ENCODE results near the gene PSG5. TPM values are rescaled to one million over a fixed set of nuclear protein-coding genes. Genes with fewer than 3 reads are reported as not detected.
"Not testable (repeated sequence)": the region's sequence is repeated elsewhere in the genome, so short reads cannot be mapped to it uniquely, and the experiment has no call there.

PSG5 gene
- total RNA-seq, 1 experiment from 2014 or later: not detected

GRCh38 chr19:43127336-43127735 is 59.0 kb downstream of the PSG5 start:
- H3K4me1 Mint-ChIP-seq (ENCODE audit: insufficient read depth, unreplicated experiment): peaks cover 32% of the 10 kb centered on the region
- POLR2A ChIA-PET; H3K36me3 Mint-ChIP-seq (ENCODE audit: insufficient read depth, unreplicated experiment); BruUV-seq (replicated peaks); H3K4me3 Mint-ChIP-seq (ENCODE audit: unreplicated experiment); CTCF ChIA-PET; intact Hi-C loops (cut with micrococcal nuclease); H3K9me3 Mint-ChIP-seq (ENCODE audit: unreplicated experiment); H3K27me3 Mint-ChIP-seq (ENCODE audit: insufficient read depth, unreplicated experiment): not testable (repeated sequence)
- peak; percentile 55 for DNase-seq (ENCODE audit: unreplicated experiment)
- peak overlapping the region; percentile 54 for H3K27ac Mint-ChIP-seq (ENCODE audit: low read depth, unreplicated experiment)

DNA sequence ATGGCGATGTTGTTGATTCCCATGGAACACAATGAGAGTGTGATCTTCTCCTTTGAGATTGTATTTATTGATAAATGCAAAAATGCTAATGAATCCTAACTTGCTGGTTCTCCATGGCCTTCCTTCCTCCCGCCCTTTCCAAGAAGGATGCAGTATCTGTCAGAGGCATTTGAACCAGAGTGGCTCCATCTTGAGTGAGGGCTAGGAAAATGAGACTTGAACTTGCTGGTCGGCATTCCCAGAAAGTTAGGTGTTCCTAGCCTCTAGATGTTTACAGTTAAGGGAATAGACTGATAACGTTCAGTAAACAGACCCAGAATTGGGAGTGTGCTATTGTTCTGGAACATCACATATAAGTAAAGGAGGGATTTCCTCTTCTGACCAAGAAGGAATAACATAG is 59.6 kb downstream of the PSG5 start:
- POLR2A ChIA-PET: interaction anchor here (0.6 kb wide), 1 partner anchor 637 kb away, joined by 3 read pairs; no protein-coding TSS in a partner anchor
- intact Hi-C loops (cut with micrococcal nuclease): no loop called here
- no TSS peak for BruUV-seq (replicated peaks)
- CTCF ChIA-PET: no interaction called here
- TF ChIP-seq, protein P1, sequence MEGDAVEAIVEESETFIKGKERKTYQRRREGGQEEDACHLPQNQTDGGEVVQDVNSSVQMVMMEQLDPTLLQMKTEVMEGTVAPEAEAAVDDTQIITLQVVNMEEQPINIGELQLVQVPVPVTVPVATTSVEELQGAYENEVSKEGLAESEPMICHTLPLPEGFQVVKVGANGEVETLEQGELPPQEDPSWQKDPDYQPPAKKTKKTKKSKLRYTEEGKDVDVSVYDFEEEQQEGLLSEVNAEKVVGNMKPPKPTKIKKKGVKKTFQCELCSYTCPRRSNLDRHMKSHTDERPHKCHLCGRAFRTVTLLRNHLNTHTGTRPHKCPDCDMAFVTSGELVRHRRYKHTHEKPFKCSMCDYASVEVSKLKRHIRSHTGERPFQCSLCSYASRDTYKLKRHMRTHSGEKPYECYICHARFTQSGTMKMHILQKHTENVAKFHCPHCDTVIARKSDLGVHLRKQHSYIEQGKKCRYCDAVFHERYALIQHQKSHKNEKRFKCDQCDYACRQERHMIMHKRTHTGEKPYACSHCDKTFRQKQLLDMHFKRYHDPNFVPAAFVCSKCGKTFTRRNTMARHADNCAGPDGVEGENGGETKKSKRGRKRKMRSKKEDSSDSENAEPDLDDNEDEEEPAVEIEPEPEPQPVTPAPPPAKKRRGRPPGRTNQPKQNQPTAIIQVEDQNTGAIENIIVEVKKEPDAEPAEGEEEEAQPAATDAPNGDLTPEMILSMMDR (IDR thresholded peaks at IDR 0.05; ENCODE audit: unreplicated experiment): no peak
- no peak overlapping the region for H3K4me3 Mint-ChIP-seq (ENCODE audit: unreplicated experiment)
- H3K4me1 Mint-ChIP-seq (ENCODE audit: insufficient read depth, unreplicated experiment): peaks cover 31% of the 10 kb centered on the region
- H3K27ac Mint-ChIP-seq (ENCODE audit: low read depth, unreplicated experiment): peak overlapping the region; percentile 54
- no peaks in the 10 kb centered on the region for H3K36me3 Mint-ChIP-seq (ENCODE audit: insufficient read depth, unreplicated experiment)
- no peak for DNase-seq (ENCODE audit: unreplicated experiment)
- no peaks in the 10 kb centered on the region for H3K27me3 Mint-ChIP-seq (ENCODE audit: insufficient read depth, unreplicated experiment)
- no peaks in the 10 kb centered on the region for H3K9me3 Mint-ChIP-seq (ENCODE audit: unreplicated experiment)

- DNase-seq (ENCODE audit: unreplicated experiment): peak; percentile 22
- Mint-ChIP-seq H3K27ac (ENCODE audit: low read depth, unreplicated experiment) (no peak overlapping the region), H3K4me1 (ENCODE audit: insufficient read depth, unreplicated experiment) (peaks cover 36% of the 10 kb centered on the region), H3K27me3 (ENCODE audit: insufficient read depth, unreplicated experiment) (no peaks in the 10 kb centered on the region), H3K4me3 (ENCODE audit: unreplicated experiment) (no peak overlapping the region), H3K9me3 (ENCODE audit: unreplicated experiment) (no peaks in the 10 kb centered on the region), H3K36me3 (ENCODE audit: insufficient read depth, unreplicated experiment) (no peaks in the 10 kb centered on the region)
- TF ChIP-seq, protein P1 (IDR thresholded peaks at IDR 0.05; ENCODE audit: unreplicated experiment): no peak
- no TSS peak for BruUV-seq (replicated peaks)
- ChIA-PET CTCF (no interaction called here), POLR2A (no interaction called here)
- intact Hi-C loops (cut with micrococcal nuclease): no loop called here
Measured at GRCh38 chr19:43124360-43124759, 62.0 kb downstream of the PSG5 start.

- H3K4me3 Mint-ChIP-seq (ENCODE audit: unreplicated experiment); H3K27ac Mint-ChIP-seq (ENCODE audit: low read depth, unreplicated experiment); BruUV-seq (replicated peaks); intact Hi-C loops (cut with micrococcal nuclease); H3K27me3 Mint-ChIP-seq (ENCODE audit: insufficient read depth, unreplicated experiment); H3K36me3 Mint-ChIP-seq (ENCODE audit: insufficient read depth, unreplicated experiment); H3K9me3 Mint-ChIP-seq (ENCODE audit: unreplicated experiment): not testable (repeated sequence)
- ChIA-PET POLR2A (interaction anchor here (0.6 to 0.9 kb wide), 2 partner anchors 9 to 41 kb away, joined by 3 read pairs; no protein-coding TSS in a partner anchor), CTCF (interaction anchor here (0.6 kb wide), 1 partner anchor 100 kb away, joined by 3 read pairs; no protein-coding TSS in a partner anchor)
- peaks cover 21% of the 10 kb centered on the region for H3K4me1 Mint-ChIP-seq (ENCODE audit: insufficient read depth, unreplicated experiment)
- peak; percentile 55 for DNase-seq (ENCODE audit: unreplicated experiment)
Measured at GRCh38 chr19:43120433-43121026, 65.8 kb downstream of the PSG5 start.

GRCh38 chr19:43119526-43119925 is 66.8 kb downstream of the PSG5 start:
- H3K9me3 Mint-ChIP-seq (ENCODE audit: unreplicated experiment); CTCF ChIA-PET; H3K4me3 Mint-ChIP-seq (ENCODE audit: unreplicated experiment); DNase-seq (ENCODE audit: unreplicated experiment); intact Hi-C loops (cut with micrococcal nuclease); POLR2A ChIA-PET; H3K27me3 Mint-ChIP-seq (ENCODE audit: insufficient read depth, unreplicated experiment); H3K36me3 Mint-ChIP-seq (ENCODE audit: insufficient read depth, unreplicated experiment); BruUV-seq (replicated peaks): not testable (repeated sequence)
- Mint-ChIP-seq H3K4me1 (ENCODE audit: insufficient read depth, unreplicated experiment) (peaks cover 21% of the 10 kb centered on the region), H3K27ac (ENCODE audit: low read depth, unreplicated experiment) (peak overlapping the region; percentile 9)

Other genes with a start within 250 kb of the PSG5 start
- not detected in 2 replicates for gene PSG7, start 249.3 kb downstream of the PSG5 start, total RNA-seq (2022)
- not detected in 2 replicates for gene PSG11, start 160.1 kb downstream of the PSG5 start, total RNA-seq (2022)
- not detected in 2 replicates for gene PSG2, start 103.8 kb downstream of the PSG5 start, total RNA-seq (2022)
- gene PSG4, start 19.1 kb upstream of the PSG5 start, total RNA-seq (2022): 3.9 and 14.0 TPM in 2 replicates
- gene PSG9, start 83.0 kb upstream of the PSG5 start, total RNA-seq (2022): not detected in 2 replicates
- gene CD177, start 167.2 kb upstream of the PSG5 start, total RNA-seq (2022): 0.26 and 0.96 TPM in 2 replicates
- gene TEX101, start 228.4 kb upstream of the PSG5 start, total RNA-seq (2022): not detected in 2 replicates